Measurements from ENCODE around the gene NEDD4L.
"Not testable (repeated sequence)": the region's sequence is repeated elsewhere in the genome, so short reads cannot be mapped to it uniquely, and the experiment has no call there.

Gene NEDD4L

DNA sequence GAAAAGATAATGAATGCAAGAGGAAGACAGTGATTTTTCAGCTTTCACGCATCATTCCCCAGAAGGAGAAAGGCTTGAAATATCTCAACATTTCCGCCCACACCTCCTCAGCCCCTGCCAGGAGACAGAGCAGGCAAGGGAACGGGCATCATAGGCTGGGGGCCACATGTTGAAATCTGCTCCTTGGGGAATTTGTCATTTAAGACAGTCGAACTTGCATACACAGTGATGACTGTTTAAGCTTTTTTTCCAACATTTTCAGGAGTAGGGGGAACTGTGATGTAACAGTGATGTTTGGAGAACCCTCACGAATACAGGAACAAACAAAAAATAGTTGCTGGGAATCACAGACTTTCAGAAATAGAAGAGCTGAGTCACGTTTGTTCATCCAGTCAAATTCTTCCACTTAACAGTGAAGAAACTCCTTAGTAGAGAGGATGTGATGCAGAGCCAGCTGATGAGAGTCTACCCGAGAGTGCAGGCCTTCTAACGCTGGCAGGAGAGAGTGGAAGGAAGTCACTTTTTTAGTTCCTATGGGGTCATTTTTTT lies 318.1 kb downstream of the NEDD4L start:
- peak in 1 of 2 donors; percentile 42 for DNase-seq

GRCh38 chr18:58362829-58363271 lies 318.8 kb downstream of the NEDD4L start:
- no peak for DNase-seq

- DNase-seq: no peak
Observed at GRCh38 chr18:58363767-58364540, 319.9 kb downstream of the NEDD4L start.

DNA sequence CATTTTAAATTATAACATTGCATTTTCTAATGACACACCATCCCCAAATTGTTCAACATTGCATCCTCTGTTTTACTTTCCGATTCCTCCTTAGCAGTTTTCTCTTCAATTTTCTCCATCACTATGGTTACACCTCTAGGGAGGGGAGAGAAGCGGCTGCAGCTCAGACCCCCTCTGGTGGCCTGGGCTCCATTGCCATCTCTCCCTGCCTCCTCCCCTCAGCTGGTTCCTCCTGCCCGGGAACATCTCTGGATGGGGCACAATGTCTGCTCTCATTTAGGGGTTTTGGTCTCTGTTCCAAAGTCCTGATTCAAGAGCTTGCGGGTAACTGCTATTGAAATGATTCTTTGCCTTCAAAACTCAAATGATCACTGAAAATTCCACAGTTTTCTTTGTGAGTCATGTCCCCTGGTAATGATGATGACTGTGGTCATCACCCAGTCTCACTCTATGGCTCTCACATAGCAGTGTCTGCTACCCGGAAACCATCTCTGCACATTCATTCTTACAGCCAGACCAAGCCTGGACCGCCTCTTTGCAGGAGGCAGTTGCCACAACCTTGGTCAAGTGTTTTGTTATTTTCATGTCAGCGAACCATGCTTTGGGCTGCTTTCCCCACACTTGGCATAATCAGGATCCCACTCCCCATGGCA lies 321.0 kb downstream of the NEDD4L start:
- DNase-seq: no peak

DNA sequence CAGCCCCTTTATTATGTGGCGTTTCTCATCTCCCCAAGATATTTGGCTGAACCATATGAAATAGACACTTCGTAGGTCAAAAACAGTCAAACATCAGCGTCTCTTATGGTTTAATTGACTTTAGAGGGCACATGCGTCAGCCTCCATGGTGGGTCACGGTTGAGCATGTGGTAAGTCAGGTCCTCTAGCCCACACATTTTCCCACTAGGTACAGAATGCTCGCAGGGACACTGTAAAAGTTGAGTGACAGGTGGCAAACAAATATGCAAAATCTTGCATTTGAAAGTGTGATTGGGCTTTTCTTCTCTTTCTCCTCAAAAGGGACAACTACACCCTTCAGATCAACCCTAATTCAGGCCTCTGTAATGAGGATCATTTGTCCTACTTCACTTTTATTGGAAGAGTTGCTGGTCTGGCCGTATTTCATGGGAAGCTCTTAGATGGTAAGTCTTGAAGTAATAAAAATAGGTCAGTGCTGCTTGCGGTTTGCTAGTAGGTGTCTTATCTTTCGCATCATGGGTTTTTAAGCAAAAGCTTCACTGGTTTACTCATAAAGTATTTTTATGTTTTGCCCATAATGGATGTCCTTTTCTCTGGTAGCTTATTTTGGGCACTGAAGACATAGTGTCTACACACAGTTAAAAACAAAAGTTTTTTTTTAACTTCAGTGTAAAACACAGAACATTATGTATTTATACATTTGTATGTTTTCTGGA lies 323.6 kb downstream of the NEDD4L start:
- peak in 1 of 2 donors; percentile 4 for DNase-seq

- no peak for DNase-seq
Observed at GRCh38 chr18:58369616-58370015, 325.6 kb downstream of the NEDD4L start.

DNA sequence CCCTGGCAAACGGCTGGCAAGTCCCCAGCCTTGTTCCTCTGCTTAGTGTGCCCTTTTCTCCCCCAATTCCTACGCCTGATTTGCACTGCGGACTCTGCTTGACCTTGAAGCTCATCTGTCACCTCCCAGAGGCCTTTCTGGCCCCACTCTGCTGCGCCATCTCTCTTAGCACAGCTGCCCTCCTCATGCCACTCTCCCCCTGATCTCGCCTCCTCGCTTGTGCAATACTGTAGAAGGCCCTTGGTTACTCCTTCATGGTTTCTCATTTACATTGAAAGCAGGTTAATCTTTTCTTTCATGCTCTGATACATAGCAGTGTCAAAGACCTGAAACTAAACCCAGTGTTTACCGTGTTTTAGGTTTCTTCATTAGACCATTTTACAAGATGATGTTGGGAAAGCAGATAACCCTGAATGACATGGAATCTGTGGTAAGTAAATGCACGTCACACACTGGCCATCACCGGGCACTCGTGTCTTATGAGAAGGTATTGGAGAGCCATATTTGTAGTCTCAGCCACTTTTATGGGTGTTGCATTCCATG lies 326.1 kb downstream of the NEDD4L start:
- no peak for DNase-seq

DNA sequence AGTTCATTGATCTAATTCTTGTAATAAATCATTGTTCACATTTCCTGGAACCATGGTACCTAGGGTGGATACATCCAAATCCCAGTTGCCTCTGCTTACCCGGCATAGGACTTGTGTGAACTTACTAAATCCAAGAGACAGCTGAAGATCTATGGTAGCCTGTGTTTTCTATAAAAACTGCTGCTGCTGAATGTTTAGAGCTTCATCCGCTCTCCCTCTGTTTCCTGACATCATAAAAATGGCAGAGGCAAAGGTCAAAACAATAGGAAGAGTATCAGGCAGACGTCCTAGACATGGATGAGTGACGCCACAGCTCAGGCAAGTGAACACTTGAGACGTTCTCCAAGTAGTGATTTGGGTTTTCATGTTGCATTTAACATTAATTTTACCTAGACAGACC lies 326.6 kb downstream of the NEDD4L start:
- no peak for DNase-seq

DNA sequence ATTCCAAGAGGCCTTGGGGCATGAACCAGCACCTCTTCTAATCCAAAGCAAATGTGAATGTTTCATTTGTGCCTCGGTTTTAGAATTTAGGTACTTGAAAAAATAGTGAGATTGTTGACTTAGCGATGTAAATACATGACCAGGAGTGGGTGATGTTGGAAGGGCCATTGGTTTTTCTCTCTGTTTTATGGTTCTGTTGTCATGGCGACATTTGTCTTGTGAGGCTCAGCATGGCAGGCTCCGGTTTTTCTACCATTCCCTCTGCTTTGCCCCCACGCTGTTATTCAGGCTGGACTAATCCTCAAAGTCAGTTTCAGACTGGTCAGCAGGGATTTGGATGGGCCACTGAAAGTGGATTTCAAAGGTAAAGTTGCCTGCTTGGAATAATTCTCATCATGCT lies 329.5 kb downstream of the NEDD4L start:
- no peak for DNase-seq

- no peak for DNase-seq
Observed at GRCh38 chr18:58375051-58375450, 331.0 kb downstream of the NEDD4L start.

GRCh38 chr18:58378411-58379379 lies 334.7 kb downstream of the NEDD4L start:
- no peak for DNase-seq

DNA sequence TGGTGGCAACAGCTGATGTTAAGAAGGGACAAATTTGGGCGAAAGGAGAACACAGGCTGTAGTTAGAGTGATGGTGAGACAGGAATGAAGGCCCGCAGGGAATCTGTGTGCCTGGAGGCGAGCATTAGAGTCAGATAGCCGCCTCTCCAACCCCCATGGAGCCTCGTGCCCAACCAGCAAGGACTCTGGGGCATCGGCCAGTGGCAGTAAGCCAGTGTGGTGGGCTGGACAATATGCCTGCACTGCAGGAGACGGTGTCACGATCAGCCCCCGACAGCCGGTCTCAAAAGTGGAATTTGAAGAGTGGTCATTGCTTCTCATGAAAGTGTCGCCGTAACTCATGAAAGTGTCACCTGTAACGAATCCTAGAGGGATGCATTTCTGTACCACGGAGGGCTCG lies 335.4 kb downstream of the NEDD4L start:
- no peak for DNase-seq

DNA sequence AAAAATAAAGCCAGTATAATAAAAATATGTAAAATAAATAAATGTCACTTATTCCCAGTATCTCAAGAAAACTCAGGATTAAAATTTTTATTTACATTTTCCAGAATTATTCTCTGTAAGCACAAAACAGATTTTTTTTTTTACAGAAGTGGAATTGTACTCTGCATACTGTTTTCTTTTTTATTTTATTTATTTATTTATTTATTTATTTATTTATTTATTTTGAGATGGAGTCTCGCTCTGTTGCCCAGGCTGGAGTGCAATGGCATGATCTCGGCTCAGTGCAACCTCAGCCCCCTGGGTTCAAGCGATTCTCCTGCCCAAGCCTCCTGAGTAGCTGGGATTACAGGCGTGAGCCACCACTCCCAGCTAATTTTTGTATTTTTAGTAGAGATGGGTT lies 336.1 kb downstream of the NEDD4L start:
- DNase-seq: not testable (repeated sequence)

DNA sequence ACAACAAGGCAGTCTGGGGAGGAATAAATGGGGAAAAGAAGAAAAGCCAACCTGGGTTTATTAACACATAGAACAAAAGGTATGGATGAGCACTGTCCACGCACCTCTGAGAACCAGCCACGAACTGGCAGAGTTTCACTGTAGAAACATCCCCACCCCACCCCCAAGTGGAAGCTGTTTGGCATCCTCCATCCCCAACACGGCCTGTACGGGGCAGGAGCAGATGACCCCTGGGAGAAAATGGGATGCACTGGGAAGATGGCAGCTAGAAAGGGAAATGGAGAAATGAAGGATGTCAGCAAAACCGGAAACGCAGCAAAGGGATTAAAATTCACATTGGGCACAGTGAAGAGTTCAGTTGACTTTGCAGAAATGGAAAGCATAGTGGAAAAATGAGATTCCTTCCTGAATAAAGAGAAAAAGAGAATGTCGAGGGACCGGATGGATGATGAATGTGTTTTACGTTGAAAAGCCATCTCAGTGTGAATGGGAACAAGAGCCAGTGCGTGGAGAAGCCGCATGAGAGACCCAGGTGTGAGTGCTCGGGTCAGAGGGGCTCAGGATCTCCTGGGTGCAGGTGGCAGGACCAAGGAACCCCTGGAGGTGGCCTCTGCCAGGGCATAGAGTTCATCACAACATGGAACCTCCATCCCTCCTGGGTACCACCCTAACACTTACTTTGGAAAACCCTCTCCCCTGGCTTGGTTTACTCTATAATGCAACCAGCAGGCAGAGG lies 337.8 kb downstream of the NEDD4L start:
- DNase-seq: no peak

DNA sequence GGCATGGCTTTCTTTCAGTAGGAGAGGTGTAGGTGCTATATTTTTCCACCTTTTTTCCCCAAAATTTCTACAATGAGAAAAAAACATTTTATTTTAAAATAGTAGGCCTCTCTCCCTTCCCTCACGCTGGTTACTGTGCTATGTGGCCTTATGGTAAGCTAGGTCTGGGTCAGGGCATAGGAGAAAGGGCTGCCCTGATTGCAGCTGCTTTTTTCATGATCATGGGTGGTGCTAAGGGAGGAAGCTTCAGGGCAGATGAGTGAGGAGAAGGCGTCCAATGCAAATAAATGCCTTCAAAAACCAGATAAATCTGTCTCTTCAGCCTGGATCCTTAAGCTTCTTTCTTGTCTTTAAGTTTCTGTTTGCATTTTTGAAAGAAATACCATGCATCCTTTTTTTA lies 338.4 kb downstream of the NEDD4L start:
- DNase-seq: no peak

DNA sequence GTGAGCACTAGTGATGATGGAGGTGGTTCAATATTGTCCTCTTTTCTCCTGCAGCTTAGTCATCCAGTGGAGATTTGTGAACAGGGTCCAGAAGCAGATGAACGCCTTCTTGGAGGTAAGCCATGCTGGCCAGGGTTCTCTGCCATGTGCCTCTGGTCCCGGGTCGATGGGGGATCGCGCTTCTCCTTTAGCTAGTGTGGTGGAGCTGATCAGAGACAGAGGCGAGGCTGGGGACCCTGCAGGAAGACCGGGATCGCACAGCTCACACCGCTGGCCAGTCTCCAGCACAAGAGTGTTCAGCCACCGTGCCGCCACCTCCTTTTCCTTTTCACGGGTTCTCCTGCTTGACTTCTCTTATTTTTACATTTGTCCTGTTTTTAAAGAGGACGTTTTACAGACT lies 341.4 kb downstream of the NEDD4L start:
- DNase-seq: no peak

GRCh38 chr18:58386780-58387179 lies 342.8 kb downstream of the NEDD4L start:
- no peak for DNase-seq

GRCh38 chr18:58387716-58388115 lies 343.7 kb downstream of the NEDD4L start:
- no peak for DNase-seq

- DNase-seq: no peak
Observed at GRCh38 chr18:58388736-58389135, 344.7 kb downstream of the NEDD4L start.

GRCh38 chr18:58389745-58390144 lies 345.7 kb downstream of the NEDD4L start:
- no peak for DNase-seq

- DNase-seq: no peak
Observed at GRCh38 chr18:58390399-58390798, 346.4 kb downstream of the NEDD4L start.
